Measurements from ENCODE around the gene MSH5. TPM values are rescaled to one million over a fixed set of nuclear protein-coding genes. Genes with fewer than 3 reads are reported as not detected.

The MSH5 gene
- total RNA-seq, 2 donors from 2014 or later, result 6.7 to 12.9 TPM

GRCh38 chr6:31736768-31737314, 3.0 kb upstream of the MSH5 start:
- Histone ChIP-seq H3K9me3 (no peaks in the 10 kb centered on the region), H3K27me3 (no peaks in the 10 kb centered on the region), H3K27ac (peak overlapping the region; percentile 86 to 93 (median 90)), H3K36me3 (replicated peaks in 1 of 2; ENCODE audit: insufficient read depth in 1 of 2, low read depth in 2 of 2) (peaks cover 9% of the 10 kb centered on the region in 2 donors), H3K4me1 (peaks cover 58% of the 10 kb centered on the region), H3K4me3 (peak overlapping the region in 1 of 2 donors; percentile 35)
- DNase-seq, result peak in 1 of 4 donors; percentile 18
- intact Hi-C loops (cut with DNase I), result no loop called here
- WGBS, 2 donors, result 31 to 48% methylated on average over 8 to 10 of the region's 10 CpGs
- TF ChIP-seq POLR2A (IDR thresholded peaks at IDR 0.05) (no peak), CTCF (IDR thresholded peaks at IDR 0.05) (no peak)
- ATAC-seq, result no peak

GRCh38 chr6:31737315-31737990, 2.4 kb upstream of the MSH5 start:
- no peak for ATAC-seq
- no peak overlapping the region for H3K4me3 ChIP-seq

GRCh38 chr6:31737991-31738979, 1.5 kb upstream of the MSH5 start:
- peaks cover 58% of the 10 kb centered on the region for H3K4me1 ChIP-seq

More at GRCh38 chr6:31737315-31737990, 2.4 kb upstream of the MSH5 start:
- peak overlapping the region; percentile 86 to 93 (median 90) for H3K27ac ChIP-seq
- WGBS, 2 donors, result 40 to 48% methylated on average over 6 to 7 of the region's 7 CpGs
- intact Hi-C loops (cut with DNase I), result no loop called here
- no peaks in the 10 kb centered on the region for H3K27me3 ChIP-seq
- TF ChIP-seq CTCF (IDR thresholded peaks at IDR 0.05) (no peak), POLR2A (IDR thresholded peaks at IDR 0.05) (no peak)
- peaks cover 4% of the 10 kb centered on the region in 2 donors for H3K36me3 ChIP-seq (replicated peaks in 1 of 2; ENCODE audit: insufficient read depth in 1 of 2, low read depth in 2 of 2)
- H3K9me3 ChIP-seq, result no peaks in the 10 kb centered on the region
- H3K4me1 ChIP-seq, result peaks cover 58% of the 10 kb centered on the region
- DNase-seq, result peak in 1 of 4 donors; percentile 25

More at GRCh38 chr6:31737991-31738979, 1.5 kb upstream of the MSH5 start:
- Histone ChIP-seq H3K27me3 (no peaks in the 10 kb centered on the region), H3K4me3 (no peak overlapping the region), H3K36me3 (replicated peaks in 1 of 2; ENCODE audit: insufficient read depth in 1 of 2, low read depth in 2 of 2) (peaks cover 0 to 2% of the 10 kb centered on the region in 2 donors), H3K27ac (peak overlapping the region; percentile 68 to 91 (median 88)), H3K9me3 (no peaks in the 10 kb centered on the region)
- intact Hi-C loops (cut with DNase I), result no loop called here
- 0 to 3% methylated on average over 6 of the region's 6 CpGs for WGBS, 2 donors
- TF ChIP-seq POLR2A (IDR thresholded peaks at IDR 0.05) (peak in 1 of 3 donors; percentile 43), CTCF (IDR thresholded peaks at IDR 0.05) (peak in 4 of 7 experiments; percentile 25 to 47 (median 44))
- ATAC-seq (peak; percentile 12), DNase-seq (peak; percentile 62 to 84 (median 82))
